ENCODE results near the gene WDR46.

WDR46 gene

GRCh38 chr6:33254591-33254990 is 34.4 kb downstream of the WDR46 start:
- no peak for TF ChIP-seq CTCF (IDR thresholded peaks at IDR 0.05; ENCODE audit: control extremely low read depth, extremely low read depth, low read depth, missing control alignments)
- CTCF ChIA-PET, result interaction anchor here (0.8 kb wide), 1 partner anchor 80 kb away, joined by 3 read pairs; no protein-coding TSS in a partner anchor
- no peak for DNase-seq (ENCODE audit: extremely low spot score)
- POLR2A ChIA-PET, result interaction anchor here (0.6 to 0.8 kb wide), 3 partner anchors 17 to 1726 kb away, joined by 3 to 13 read pairs (median 11); partner anchors contain the start of genes MCCD1, RPS18 and VPS52

- ChIA-PET CTCF (no interaction called here), POLR2A (no interaction called here)
- no peak for DNase-seq (ENCODE audit: extremely low spot score)
- no peak for TF ChIP-seq CTCF (IDR thresholded peaks at IDR 0.05; ENCODE audit: control extremely low read depth, extremely low read depth, low read depth, missing control alignments)
Observed at GRCh38 chr6:33252759-33253158, 36.3 kb downstream of the WDR46 start.

- ChIA-PET CTCF (interaction anchor here (1.4 to 7.7 kb wide), 3 partner anchors 9 to 16 kb away, joined by 4 to 82 read pairs (median 81); partner anchors contain the start of genes RPS18 and VPS52), POLR2A (interaction anchor here (0.6 kb wide), 1 partner anchor 9 kb away, joined by 6 read pairs; no protein-coding TSS in a partner anchor)
- no peak for TF ChIP-seq CTCF (IDR thresholded peaks at IDR 0.05; ENCODE audit: control extremely low read depth, extremely low read depth, low read depth, missing control alignments)
- DNase-seq (ENCODE audit: extremely low spot score), result no peak
Observed at GRCh38 chr6:33251395-33252012, 37.5 kb downstream of the WDR46 start.

GRCh38 chr6:33250731-33251130 is 38.3 kb downstream of the WDR46 start:
- ChIA-PET POLR2A (no interaction called here), CTCF (interaction anchor here (0.9 to 7.7 kb wide), 8 partner anchors 8 to 124 kb away, joined by 3 to 82 read pairs (median 8); partner anchors contain the start of genes RPS18 and VPS52)
- TF ChIP-seq CTCF (IDR thresholded peaks at IDR 0.05; ENCODE audit: control extremely low read depth, extremely low read depth, low read depth, missing control alignments), result no peak
- DNase-seq (ENCODE audit: extremely low spot score), result no peak

GRCh38 chr6:33249732-33250630 is 39.1 kb downstream of the WDR46 start:
- ChIA-PET CTCF (interaction anchor here (0.6 to 7.7 kb wide), 28 partner anchors 7 to 412 kb away, joined by 3 to 82 read pairs (median 10); partner anchors contain the start of genes HSD17B8, PFDN6, RPS18 and TAP2), POLR2A (interaction anchor here (0.5 to 2.1 kb wide), 3 partner anchors 22 to 386 kb away, joined by 5 to 10 read pairs (median 6); partner anchors contain the start of genes RPS18 and VPS52)
- no peak for TF ChIP-seq CTCF (IDR thresholded peaks at IDR 0.05; ENCODE audit: control extremely low read depth, extremely low read depth, low read depth, missing control alignments)
- no peak for DNase-seq (ENCODE audit: extremely low spot score)

Measured in GM10248 (cell line).